HFF-Myc (cell line): ENCODE measurements around the gene SLC5A5.
"Not testable (repeated sequence)": the region's sequence is repeated elsewhere in the genome, so short reads cannot be mapped to it uniquely, and the experiment has no call there.

Source experiments
- DNase-seq: peaks from one replicate; pipeline ENCODE4 v3.0.0-alpha.2; 2011; ENCODE audit warnings: low read depth; ENCODE audit errors: extremely low read depth
- H3K4me3 ChIP-seq: replicated peaks from 2 replicates; pipeline ENCODE4 v1.5.1; 2011; ENCODE audit warnings: low read depth, mild to moderate bottlenecking, control low read depth, low read length
- CTCF ChIP-seq: IDR thresholded peaks from 2 replicates; pipeline ENCODE4 v1.5.1; 2012; ENCODE audit warnings: mild to moderate bottlenecking, low read depth, low read length, control low read depth; ENCODE audit errors: missing control alignments

Gene SLC5A5

DNA sequence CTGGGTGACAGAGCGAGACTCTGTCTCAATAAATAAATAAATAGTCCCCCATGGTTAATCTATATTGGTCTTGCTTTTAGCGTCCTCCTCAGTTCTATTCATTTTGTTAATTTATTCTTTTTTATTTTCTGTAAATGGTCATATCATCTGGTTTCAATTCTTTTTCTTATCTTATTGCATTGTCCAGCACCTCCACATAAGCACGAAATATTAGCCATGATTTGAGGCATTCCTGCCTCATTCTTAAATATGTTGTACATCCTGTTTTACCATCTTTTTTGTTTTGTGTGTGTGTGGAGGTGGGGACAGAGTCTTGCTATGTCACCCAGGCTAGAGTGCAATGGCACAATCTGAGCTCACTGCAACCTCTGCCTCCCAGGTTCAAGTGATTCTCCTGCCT, 36.5 kb downstream of the SLC5A5 start:
- no peak for DNase-seq
- TF ChIP-seq CTCF: no peak
- H3K4me3 ChIP-seq: no peak overlapping the region

DNA sequence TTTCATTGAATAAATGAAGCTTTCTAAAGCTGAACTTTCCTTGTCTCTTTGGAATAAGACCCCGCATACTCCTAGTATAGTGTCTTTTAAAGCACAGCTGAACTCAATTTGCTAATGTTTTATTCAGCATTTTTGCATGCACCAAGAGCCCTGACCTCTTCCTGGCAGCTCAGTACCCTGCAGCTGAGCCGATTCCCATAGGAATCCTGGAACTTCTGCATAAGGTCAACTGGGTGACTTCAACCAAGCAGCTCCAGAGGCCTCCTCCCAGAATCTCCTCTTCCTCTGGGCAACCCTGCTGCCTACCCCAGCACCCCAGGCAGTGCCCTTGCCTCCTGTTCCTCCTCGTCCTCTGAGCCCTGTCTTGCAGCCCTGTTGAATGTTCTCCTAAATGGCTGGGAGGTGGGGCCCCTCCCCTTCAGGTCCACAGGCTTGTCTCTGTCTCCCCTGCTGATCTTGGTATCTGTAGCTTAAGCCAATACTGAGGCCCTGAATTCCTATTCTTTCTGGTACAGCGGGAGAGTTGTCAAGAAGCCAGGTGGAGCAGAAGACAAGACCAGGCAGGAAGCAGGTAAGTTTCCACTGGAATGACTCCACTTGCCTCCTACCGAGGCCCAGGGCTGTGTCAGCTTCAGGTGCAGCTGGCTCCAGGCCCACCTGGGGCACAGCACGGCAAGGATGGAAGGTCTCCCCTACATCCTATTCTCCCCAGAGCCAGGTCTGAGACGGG, 37.4 kb downstream of the SLC5A5 start:
- DNase-seq: no peak
- TF ChIP-seq CTCF: no peak
- no peak overlapping the region for H3K4me3 ChIP-seq

- DNase-seq: no peak
- no peak for TF ChIP-seq CTCF
- H3K4me3 ChIP-seq: no peak overlapping the region
Measured at GRCh38 chr19:17910791-17911360, 39.1 kb downstream of the SLC5A5 start.

GRCh38 chr19:17915940-17916593, 44.3 kb downstream of the SLC5A5 start:
- no peak for TF ChIP-seq CTCF

GRCh38 chr19:17918151-17918550, 46.4 kb downstream of the SLC5A5 start:
- H3K4me3 ChIP-seq, DNase-seq: not testable (repeated sequence)

More at GRCh38 chr19:17915940-17916593, 44.3 kb downstream of the SLC5A5 start:
- H3K4me3 ChIP-seq: no peak overlapping the region
- no peak for DNase-seq

GRCh38 chr19:17919122-17919521, 47.4 kb downstream of the SLC5A5 start:
- H3K4me3 ChIP-seq, DNase-seq: not testable (repeated sequence)

- no peak overlapping the region for H3K4me3 ChIP-seq
- no peak for DNase-seq
- no peak for TF ChIP-seq CTCF
Measured at GRCh38 chr19:17920527-17920926, 48.8 kb downstream of the SLC5A5 start.
